Psoas muscle (tissue), 8 donors: ENCODE data around the gene NEURL1. TPM values are rescaled to one million over a fixed set of nuclear protein-coding genes. Genes with fewer than 3 reads are reported as not detected.

ENCODE experiments used
- ATAC-seq, 4 donors: fragments of 200-7000 bp; cut with Tn5 transposase; one replicate each; pipeline ENCODE4 v1.9.1; 2020; ENCODE audit warnings: moderate library complexity in 3 of 4, mild to moderate bottlenecking in 2 of 4
- DNase-seq, 2 donors: peaks; one replicate each; pipeline ENCODE4 v3.0.0-alpha.2; 2020
- H3K27ac ChIP-seq: fragments of 200-600 bp; one replicate; pipeline ENCODE4 v1.8.0; 2022
- H3K27me3 ChIP-seq, 3 donors: fragments of 200-600 bp in 1 of 3; one replicate each; pipeline versions ENCODE4 v1.6.1 to v1.8.0; 2013 to 2022; ENCODE audit warnings: low read length in 2 of 3, mild to moderate bottlenecking in 2 of 3, moderate library complexity in 1 of 3; ENCODE audit not compliant: insufficient read depth in 3 of 3
- H3K36me3 ChIP-seq, 2 donors: fragments of 200-600 bp in 1 of 2; one replicate each; pipeline versions ENCODE4 v1.6.1 to v1.8.0; 2013 to 2022; ENCODE audit warnings: low read depth in 1 of 2, mild to moderate bottlenecking in 1 of 2, moderate library complexity in 1 of 2; ENCODE audit not compliant: insufficient read depth in 1 of 2
- H3K4me1 ChIP-seq: fragments of 200-600 bp; one replicate; pipeline ENCODE4 v1.8.0; 2022
- H3K4me3 ChIP-seq: fragments of 200-600 bp; one replicate; pipeline ENCODE4 v1.8.0; 2022; ENCODE audit warnings: mild to moderate bottlenecking
- H3K9me3 ChIP-seq: fragments of 200-600 bp; one replicate; pipeline ENCODE4 v1.8.0; 2022
- CTCF ChIP-seq: fragments of 200-600 bp; IDR thresholded peaks from one replicate; pipeline ENCODE4 v1.8.0; 2022; ENCODE audit warnings: antibody characterized with exemption
- WGBS, 3 donors: extraction: QIAGEN DNeasy Blood & Tissue Kit; methylation state at CpG; one replicate each; pipeline versions ENCODE4 v1.1.6 to v1.1.7; 2013; 5-methylcytosine and 5-hydroxymethylcytosine counted together
- intact Hi-C, 2 donors: fragments of 100-400 bp; cut with DNase I; formaldehyde crosslinking; loops; one replicate each; pipeline versions ENCODE4 v1.11.0 to v1.14.2; 2022
- polyA plus RNA-seq, 3 donors: library from polyadenylated mRNA; stranded (reverse); fragments of 200-250 nt; gene quantifications; one replicate each; pipeline ENCODE4 v1.2.3, GENCODE V29; 2013
- total RNA-seq, 4 donors: library from RNA; stranded (reverse); fragmentation: NEBNext Ultra II Directional in 2 of 4; extraction: Animal tissue kit (Norgen Biotek cat#: 25700) in 2 of 4; gene quantifications; one replicate each; pipeline versions ENCODE4 v1.2.1 to v1.2.4, GENCODE V29; 2021 to 2023
- donor health status: healthy with polysubstance abuse.
- donor health status: DM: no; HTN: no; CAD: no; lungs with moderate emphysema.
- donor health status: Bipolar disorder and iron deficiency.
- donor health status: healthy.
- donor health status: DM: yes; HTN: yes; CAD: no.
- donor health status: DM: no; HTN: no; CAD: no.
- donor health status: DM: no; HTN: no; CAD: no.
- donor health status: DM: yes; HTN: yes; CAD: no.

Gene NEURL1
- total and polyA plus RNA-seq, 7 donors = 10.9 to 103 (median 66.6) TPM

GRCh38 chr10:103447187-103447586 is 46.3 kb upstream of the NEURL1 start:
- peaks cover 26% of the 10 kb centered on the region for H3K4me1 ChIP-seq
- 80 to 94% (median 84%) methylated on average over 23 of the region's 23 CpGs for WGBS, 3 donors

DNA sequence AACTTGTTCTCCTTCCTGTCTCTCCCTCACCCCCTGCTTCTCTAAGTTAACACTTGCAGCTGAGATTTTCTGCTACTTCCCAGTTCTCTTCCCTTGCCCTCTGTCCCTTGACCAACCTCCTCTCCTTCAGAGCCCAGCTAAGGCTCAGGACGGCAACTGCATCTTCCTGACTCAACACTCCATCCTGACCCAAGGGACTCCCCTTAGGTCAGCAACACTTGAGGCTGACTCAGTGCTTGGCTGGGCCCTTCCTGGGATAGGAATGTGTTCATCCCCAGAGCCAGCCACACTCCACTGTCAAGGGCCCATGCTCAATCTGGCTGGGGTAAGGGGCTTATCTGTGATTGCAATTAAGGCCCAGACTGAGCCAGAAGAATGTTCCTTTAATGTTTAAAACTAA is 44.8 kb upstream of the NEURL1 start:
- H3K4me3 ChIP-seq = peak overlapping the region; percentile 74
- DNase-seq = peak; percentile 82 to 83
- H3K27ac ChIP-seq = peak overlapping the region; percentile 18
- H3K4me1 ChIP-seq = peaks cover 26% of the 10 kb centered on the region
- 62 to 67% (median 67%) methylated on average over 1 of the region's 1 CpG for WGBS, 3 donors
- H3K27me3 ChIP-seq = peaks cover 0 to 7% (median 0%) of the 10 kb centered on the region in 3 donors
- intact Hi-C loops = loop anchor here in 1 of 2 donors (5.0 kb wide), 1 partner anchor 651 kb away; no protein-coding TSS in a partner anchor
- peaks cover 7 to 60% of the 10 kb centered on the region in 2 donors for H3K36me3 ChIP-seq
- no peak for TF ChIP-seq CTCF
- no peaks in the 10 kb centered on the region for H3K9me3 ChIP-seq
- peak; percentile 41 to 52 (median 45) for ATAC-seq

More at GRCh38 chr10:103447187-103447586, 46.3 kb upstream of the NEURL1 start:
- TF ChIP-seq CTCF = no peak
- no peak for DNase-seq
- Histone ChIP-seq H3K27ac (peak overlapping the region; percentile 36), H3K27me3 (peaks cover 0 to 6% (median 0%) of the 10 kb centered on the region in 3 donors), H3K4me3 (no peak overlapping the region), H3K36me3 (peaks cover 10 to 75% of the 10 kb centered on the region in 2 donors), H3K9me3 (no peaks in the 10 kb centered on the region)
- no peak for ATAC-seq
- intact Hi-C loops = loop anchor here in 1 of 2 donors (5.0 kb wide), 1 partner anchor 650 kb away; no protein-coding TSS in a partner anchor

GRCh38 chr10:103449208-103450144 is 44.0 kb upstream of the NEURL1 start:
- Histone ChIP-seq H3K4me1 (peaks cover 26% of the 10 kb centered on the region), H3K27me3 (peaks cover 0 to 7% (median 0%) of the 10 kb centered on the region in 3 donors), H3K9me3 (no peaks in the 10 kb centered on the region), H3K27ac (no peak overlapping the region), H3K4me3 (peak overlapping the region; percentile 74), H3K36me3 (peaks cover 7 to 53% of the 10 kb centered on the region in 2 donors)
- intact Hi-C loops = loop anchor here in 1 of 2 donors (5.0 kb wide), 1 partner anchor 652 kb away; no protein-coding TSS in a partner anchor
- 84 to 85% (median 84%) methylated on average over 34 of the region's 34 CpGs for WGBS, 3 donors
- no peak for DNase-seq
- TF ChIP-seq CTCF = no peak
- ATAC-seq = no peak

GRCh38 chr10:103450201-103450695 is 43.3 kb upstream of the NEURL1 start:
- no peak for ATAC-seq
- Histone ChIP-seq H3K4me1 (peaks cover 26% of the 10 kb centered on the region), H3K4me3 (peak overlapping the region; percentile 74), H3K9me3 (no peaks in the 10 kb centered on the region), H3K27me3 (peaks cover 0 to 7% (median 0%) of the 10 kb centered on the region in 3 donors), H3K27ac (peak overlapping the region; percentile 63), H3K36me3 (peaks cover 7 to 45% of the 10 kb centered on the region in 2 donors)
- DNase-seq = peak in 1 of 2 donors; percentile 28
- intact Hi-C loops = no loop called here
- 81 to 93% (median 84%) methylated on average over 12 of the region's 12 CpGs for WGBS, 3 donors
- no peak for TF ChIP-seq CTCF
